ENCODE data around the gene BMP7. TPM values are rescaled to one million over a fixed set of nuclear protein-coding genes. Genes with fewer than 3 reads are reported as not detected.
"Not testable (repeated sequence)": the region's sequence is repeated elsewhere in the genome, so short reads cannot be mapped to it uniquely, and the experiment has no call there.

Gene BMP7
- polyA plus RNA-seq, 1 donor = 3.4 TPM

DNA sequence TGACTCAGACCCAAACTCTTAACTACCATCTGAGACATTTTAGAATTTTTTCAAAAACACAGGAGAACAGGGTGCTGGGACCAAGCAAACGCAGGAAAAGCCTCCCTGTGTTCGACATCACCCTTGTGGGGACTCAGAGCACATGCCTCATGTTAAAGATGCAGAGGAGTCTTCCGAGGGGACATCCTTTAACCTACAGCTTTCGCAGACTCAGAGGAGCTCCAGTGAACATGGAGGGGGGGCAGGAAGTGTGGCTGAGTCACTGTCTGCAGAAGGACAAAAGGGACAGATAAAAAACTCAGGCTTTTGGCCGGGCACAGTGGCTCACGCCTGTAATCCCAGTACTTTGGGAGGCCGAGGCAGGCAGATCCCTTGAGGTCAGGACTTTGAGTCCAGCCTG lies 15.1 kb downstream of the BMP7 start:
- DNase-seq (ENCODE audit: low read depth) = no peak

DNA sequence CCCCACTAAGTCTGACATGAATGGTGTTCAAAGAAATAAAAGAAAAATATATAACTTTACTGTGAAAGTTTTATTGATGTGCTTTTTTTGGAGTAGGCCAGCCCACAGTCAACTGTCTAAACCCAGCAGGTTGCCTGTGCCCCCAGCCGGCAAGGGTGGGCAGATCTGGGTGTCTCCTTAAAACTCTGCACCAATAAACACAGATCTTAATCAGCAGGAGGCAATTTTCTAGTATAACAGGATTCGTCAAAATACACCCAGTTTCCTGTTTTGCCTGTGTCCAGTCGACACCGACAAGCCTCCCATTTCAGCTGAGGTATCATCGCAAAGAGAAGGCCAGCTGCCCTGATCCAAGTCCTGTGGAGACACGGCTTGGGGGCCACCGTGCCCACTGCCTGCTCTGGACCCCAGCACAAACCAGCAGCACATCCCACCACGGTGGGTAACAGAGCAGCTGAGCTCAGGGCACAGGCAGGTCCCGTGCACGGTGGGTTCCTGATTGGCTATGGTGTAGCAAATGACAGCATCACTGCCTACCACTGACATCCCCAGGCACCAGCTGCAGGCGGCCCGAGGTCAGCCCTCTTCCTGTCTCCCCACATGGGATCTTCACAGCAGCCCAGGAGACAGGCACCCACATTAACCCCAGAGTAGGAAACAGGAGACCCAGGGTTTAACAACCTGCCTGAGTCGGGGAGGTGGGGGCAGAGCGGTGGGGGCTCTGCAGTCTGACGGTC lies 15.7 kb downstream of the BMP7 start:
- DNase-seq (ENCODE audit: low read depth) = no peak

DNA sequence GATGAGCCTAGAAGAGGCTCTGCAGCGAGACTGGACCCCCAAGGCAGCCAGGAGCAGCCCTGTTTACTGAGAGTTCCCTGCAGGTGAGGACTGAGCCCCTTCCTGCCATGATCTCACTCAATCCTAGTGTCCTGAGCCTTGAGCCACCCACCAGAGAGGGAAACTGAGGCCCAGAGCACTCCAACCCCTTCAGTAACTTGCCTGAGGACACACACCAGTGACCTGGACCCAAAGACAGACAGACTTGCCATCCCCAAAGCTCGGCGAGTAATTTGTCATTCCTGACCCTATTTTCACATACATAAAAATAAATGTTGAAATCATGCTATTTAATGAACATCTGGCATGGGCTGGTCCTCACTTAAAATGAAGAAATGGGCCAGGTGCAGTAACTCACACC lies 16.7 kb downstream of the BMP7 start:
- no peak for DNase-seq (ENCODE audit: low read depth)

DNA sequence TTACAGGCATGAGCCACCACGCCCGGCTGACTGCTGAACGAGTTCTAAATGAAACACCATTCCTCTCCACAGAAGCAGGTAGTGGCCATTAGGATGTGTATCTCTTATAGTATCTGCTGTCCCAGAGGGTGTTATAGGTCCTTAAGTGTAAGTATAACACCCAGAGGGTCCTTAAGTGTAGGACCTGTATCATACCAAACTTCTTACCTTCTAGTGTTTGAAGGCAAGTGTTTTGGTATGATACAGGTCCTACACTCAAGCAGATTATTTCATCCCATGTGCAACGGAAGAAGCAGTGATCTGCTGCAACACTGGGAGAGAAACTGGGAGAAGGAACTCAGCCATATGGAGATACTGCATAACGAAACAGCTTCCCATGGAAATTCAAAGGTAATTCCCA lies 17.4 kb downstream of the BMP7 start:
- DNase-seq (ENCODE audit: low read depth) = no peak

DNA sequence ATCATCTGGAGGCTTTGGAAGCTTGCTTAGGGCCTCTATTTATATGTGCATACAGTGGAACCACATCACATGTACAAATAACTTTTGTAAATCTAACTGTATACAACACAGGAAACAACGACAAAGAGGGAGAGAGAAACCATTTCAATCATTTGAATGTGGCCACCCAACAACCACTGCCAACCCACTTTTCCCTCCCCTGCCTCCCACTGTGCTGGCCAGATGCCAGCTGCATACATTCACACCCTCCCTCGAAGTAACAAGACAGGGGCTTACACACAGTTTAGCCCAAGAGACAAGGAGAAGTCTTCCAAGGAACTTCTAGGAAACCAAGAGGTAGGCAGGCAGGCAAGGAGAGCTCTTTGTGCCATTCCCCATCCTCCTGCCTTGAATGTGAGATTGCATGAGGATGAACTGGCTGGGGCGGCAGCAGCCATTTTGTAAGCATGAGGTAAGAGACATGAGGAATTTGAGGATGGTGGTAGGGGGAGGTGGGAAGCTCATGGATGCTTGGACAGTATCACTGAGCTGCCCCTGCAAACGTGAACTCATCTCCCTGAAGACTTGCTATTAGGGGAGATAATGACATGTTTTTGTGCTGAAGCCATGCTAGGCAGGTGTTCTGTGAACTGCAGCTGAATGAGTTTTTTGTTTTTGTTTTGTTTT lies 18.2 kb downstream of the BMP7 start:
- DNase-seq (ENCODE audit: low read depth) = no peak

DNA sequence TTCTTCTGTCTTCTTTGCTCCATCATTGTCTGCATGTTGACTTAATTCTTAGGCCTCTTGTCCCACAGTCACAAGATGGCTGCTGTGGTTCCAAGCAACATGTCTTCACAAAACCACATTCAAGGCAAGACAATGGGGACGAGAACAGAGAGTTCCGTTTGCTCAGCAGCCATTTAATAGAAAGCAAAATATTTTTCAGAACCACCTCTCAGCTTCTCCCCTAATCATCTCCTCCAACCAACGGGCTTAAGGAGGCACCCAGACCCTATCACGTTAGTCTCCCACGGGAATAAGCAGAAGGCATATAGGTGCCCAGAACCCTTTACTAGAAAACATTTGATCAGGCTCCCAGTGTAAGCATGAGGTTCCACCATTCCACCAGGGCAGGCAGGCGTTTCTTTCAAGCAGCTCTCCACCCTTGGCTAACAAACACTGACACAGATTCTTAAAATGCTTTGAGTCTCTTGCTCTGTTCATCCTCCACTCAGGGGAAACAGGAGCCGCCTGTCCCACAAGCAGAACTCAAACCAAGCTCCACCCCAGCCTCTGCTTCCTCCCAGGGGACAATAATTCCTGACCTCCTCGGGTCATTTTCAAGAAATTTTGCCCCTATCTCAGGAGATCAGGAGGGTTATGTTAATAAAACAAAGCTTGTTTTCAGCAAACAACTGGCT lies 19.0 kb downstream of the BMP7 start:
- no peak for DNase-seq (ENCODE audit: low read depth)

DNA sequence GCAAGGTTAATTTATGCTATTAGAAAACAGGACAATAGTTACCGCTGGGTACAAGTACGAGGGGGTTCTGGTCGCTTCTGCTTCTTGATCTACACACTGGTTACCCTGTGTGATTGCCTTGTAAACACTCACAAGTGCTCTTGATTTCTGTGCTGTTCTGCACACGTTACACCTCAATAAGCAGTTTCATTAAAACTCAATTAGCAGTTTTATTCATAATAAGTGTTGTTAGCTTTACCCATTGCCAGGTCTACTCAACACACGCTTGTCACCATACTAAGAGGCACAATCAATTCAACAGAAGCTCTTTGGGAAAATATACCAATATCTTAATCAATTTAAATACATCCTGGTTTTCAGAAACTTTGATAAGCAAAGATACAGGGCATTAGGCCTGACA lies 20.4 kb downstream of the BMP7 start:
- DNase-seq (ENCODE audit: low read depth) = no peak

DNA sequence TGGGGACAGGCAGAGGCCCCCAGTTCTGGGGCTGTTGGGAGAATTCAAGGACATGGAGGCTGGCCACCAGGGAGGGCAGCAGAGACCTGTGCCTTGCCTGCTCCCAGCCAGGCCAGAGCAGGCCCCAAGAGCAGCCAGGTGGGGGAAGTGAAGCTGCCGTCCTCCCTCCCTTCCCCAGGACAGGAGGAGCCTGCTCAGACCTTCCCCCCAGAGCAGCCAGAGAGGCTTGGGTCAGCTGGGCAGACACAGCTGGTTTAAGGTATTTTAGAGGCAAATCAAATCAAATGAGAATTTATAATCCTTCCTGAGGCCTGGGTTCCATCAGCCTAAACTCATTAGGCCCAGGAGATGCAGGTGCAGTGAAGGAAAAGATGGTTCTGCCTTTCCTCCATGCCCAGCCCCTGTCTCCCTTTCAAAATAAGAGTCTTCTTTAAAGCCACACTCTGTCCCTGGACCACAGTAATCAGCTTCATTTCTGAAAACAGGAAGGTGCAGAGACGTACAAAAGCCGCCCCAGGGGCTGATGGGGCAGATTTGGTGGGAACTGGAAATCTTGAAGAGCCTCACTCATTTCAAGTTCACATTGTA lies 21.7 kb downstream of the BMP7 start:
- no peak for DNase-seq (ENCODE audit: low read depth)

DNA sequence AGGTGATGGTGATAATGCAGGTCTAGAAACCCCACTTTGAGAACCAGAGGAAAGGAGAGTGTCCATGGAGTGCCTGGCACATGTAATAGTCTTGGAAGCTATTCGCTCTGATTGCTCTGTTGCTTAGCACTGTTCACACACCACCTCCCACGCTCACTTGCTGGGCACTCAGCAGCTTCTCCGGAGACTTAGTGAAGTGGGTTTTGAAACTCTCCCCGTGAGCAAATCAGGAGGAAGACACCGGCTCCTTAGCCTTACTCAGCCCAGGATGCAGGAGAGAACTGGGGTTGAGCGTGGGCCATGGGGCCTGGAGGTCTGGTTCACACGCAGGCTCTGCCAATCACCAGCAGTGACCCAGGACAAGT lies 22.2 kb downstream of the BMP7 start:
- DNase-seq (ENCODE audit: low read depth) = no peak

DNA sequence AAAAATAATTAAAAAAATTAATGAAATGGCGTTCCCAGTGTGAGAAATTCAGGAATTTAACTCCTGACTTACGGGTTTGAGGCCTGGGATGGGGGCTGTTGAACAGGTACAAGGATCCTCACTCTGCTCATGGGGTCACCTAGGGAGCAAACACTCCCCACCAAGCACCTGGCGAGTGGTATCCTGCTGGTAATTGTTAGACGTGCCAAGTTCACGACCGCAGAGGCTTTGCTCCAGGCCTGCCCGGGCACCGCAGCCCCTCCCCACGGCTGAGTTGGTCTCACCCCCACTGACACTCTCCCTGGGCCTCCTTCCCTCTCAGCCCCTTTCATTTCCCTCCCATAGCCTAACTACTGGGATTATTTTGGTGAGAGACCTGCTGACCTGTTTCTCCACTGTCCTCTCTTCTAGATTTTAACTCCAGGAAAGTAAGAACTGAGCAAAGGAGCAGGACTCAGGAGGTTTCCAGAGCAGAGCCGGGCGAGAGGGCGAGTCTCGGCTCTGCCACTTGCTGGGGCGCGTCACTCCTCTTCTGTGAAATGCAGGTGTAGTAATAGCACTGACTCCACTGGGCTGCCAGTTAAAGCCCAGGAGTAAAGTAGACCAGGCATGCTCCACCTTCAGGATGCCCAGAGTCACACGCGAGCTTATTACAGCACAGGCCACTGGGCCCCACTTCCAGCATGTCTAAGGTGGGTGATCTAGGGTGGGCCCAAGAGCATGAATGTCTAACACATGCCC lies 22.8 kb downstream of the BMP7 start:
- DNase-seq (ENCODE audit: low read depth) = no peak

DNA sequence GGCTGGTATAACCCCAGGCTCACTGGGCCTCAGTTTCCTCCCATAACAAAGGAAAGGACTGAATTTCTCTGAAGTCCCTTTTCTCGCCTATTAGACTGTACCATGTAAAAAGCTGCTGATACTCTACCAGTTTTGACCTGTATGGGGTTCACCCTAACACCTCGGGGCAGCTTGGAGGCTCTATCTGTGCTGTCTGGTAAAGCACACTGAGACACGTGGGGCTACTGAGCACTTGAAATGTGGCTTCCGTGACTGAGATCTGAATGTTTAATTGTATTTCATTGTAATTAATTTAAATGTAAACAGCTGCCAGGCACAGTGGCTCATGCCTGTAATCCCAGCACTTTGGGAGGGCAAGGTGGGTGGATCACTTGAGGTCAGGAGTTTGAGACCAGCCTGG lies 24.0 kb downstream of the BMP7 start:
- DNase-seq (ENCODE audit: low read depth) = no peak

DNA sequence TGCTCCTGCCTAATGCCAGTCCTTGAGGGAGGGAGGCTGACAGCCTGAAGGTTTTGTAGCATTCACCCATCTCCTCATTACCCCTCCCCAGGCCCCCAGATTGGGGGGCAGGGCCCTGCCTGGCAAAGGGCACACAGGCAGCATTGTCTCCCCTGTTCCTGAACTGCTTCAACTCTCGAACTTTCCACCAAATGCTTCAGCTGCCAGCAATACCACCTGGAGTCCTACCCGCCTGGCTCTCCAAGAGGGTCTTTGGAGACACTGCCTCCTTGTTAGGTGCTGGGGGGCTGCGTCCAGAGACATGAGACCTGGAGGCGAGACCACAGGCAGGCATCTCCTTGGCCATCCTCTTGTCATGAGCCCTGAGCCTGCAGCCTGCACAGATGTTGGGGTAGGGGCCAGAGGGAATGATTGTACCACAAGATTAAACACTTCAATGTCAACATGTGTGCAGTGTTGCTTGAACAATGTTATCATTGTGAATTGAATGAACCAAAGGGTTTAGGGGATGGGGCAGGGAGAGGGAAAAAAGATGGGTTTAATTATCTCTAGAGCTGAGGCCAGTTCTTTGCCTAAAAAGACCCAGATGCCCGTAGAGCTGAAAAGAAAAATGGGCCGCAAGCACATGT lies 25.0 kb downstream of the BMP7 start:
- DNase-seq (ENCODE audit: low read depth) = no peak

DNA sequence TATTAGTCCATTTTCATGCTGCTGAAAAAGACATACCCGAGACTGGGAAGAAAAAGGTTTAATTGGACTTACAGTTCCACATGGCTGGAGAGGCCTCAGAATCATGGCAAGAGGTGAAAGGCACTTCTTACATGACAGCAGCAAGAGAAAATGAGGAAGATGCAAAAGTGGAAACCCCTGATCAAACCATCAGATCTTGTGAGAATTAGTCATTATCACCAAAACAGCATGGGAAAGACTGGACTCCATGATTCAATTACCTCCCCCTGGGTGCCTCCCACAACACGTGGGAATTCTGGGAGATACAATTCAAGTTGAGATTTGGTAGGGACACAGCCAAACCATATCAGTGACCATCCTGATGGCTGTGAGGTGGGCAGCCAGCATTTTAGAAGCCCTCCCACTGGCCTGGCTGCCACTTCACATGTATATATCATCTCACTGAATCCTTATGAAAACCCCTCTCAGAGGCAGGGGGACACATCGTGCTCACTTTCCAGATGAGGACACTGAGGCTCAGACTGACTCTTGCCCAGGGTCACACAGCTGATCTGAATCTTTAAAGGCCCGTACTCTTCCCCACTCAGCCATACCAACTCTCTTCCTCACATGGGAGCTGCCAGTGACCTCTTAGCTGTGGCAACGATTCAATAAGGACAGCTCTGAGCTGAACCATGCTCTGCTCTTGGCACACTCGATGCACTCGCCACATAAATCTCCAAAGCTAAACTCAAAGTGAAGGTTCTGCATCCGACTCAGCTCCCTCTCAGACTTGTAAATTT lies 25.7 kb downstream of the BMP7 start:
- no peak for DNase-seq (ENCODE audit: low read depth)

DNA sequence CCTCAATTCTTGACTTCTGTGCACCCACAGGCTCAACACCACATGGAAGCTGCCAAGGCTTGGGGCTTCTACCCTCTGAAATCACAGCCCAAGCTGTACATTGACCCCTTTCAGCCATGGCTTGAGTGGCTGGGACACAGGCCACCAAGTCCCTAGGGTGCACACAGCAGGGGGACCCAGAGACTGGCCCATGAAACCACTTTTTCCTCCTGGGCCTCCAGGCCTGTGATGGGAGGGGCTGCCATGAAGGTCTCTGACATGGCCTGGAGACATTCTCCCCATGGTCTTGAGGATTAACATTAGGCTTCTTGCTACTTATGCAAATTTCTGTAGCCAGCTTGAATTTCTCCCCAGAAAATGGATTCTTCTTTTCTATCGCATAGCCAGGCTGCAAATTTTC lies 26.7 kb downstream of the BMP7 start:
- DNase-seq (ENCODE audit: low read depth) = not testable (repeated sequence)

DNA sequence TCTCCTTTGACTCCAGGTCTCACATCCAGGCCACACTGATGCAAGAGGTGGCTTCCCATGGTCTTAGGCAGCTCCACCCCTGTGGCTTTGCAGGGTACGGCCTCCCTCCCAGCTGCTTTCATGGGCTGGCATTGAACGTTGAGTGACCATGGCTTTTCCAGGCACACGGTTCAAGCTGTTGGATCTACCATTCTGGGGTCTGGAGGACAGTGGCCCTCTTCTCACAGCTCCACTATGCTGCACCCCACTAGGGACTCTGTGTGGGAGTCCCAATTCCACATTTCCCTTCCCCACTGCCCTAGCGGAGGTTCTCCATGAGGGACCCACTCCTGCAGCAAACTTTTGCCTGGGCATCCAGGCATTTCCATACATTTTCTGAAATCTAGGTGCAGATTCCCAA lies 27.1 kb downstream of the BMP7 start:
- not testable (repeated sequence) for DNase-seq (ENCODE audit: low read depth)

DNA sequence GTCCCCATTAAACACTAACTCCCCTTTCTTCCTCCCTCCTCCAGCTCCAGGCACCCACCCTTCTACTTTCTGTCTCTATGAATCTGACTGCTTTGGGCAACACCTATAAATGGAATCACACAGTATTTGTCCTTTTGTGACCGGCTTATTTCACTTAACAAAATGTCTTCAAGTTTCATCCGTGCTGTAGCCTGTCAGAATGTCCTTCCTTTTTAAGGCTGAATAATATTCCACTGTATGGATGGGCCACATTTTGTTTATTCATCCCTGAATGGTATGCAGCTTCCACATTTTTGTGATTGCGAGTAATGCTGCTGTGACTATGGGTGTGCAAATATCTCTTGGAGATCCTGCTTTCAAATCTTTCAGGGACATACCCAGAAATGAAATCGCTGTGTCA lies 28.4 kb downstream of the BMP7 start:
- no peak for DNase-seq (ENCODE audit: low read depth)

DNA sequence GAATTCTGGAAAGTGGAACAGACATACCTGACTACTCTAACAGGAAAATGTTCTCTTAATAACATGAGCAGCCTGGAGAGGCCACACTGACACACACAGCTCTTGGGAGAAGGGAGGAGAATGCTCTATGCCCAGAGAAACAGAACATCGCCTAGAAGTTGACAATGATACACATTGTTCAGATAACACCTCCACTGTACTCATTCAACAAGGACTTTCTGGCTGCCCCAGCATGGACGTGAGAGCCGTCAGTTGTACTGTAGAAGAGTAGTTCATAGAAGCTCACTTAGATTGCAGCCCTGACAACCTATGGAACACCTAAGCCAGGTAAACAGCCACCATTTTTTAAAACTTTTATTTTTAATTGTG lies 28.9 kb downstream of the BMP7 start:
- DNase-seq (ENCODE audit: low read depth) = no peak

DNA sequence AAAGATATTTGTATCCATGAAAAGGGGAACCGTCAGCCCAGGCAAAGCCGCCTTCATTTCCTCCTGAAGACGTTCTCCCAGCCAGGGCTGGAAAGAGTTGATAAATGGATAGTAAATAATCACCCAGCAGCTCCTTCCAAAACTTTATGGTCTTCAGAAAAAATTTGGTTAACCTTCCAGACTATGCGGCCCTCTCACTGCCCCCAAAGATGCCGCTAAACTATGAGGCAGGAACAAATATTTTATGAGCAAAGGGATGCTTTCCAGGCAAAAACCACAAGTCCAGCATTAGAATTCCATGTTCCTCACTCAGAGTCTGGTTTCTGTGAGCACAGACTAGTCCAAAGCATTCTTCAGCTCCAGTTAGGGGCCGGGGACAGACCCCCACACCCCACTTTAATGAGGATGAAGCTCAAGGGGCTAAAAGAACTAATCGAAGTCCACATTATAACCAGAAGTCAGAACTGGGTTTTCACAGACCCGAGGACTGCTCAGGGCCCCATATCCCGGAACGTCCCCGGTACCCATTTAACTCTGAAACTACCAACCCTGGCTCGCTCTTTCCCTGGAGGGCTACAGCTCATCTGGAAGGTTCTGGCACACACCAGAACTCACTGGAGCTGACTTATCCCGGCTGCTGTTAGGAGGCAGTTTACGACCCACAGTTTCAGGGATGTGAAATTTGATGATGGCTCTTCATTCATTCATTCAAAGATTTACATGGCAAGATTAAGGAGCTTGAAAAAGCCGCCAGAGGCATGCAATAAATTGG lies 29.4 kb downstream of the BMP7 start:
- no peak for DNase-seq (ENCODE audit: low read depth)

DNA sequence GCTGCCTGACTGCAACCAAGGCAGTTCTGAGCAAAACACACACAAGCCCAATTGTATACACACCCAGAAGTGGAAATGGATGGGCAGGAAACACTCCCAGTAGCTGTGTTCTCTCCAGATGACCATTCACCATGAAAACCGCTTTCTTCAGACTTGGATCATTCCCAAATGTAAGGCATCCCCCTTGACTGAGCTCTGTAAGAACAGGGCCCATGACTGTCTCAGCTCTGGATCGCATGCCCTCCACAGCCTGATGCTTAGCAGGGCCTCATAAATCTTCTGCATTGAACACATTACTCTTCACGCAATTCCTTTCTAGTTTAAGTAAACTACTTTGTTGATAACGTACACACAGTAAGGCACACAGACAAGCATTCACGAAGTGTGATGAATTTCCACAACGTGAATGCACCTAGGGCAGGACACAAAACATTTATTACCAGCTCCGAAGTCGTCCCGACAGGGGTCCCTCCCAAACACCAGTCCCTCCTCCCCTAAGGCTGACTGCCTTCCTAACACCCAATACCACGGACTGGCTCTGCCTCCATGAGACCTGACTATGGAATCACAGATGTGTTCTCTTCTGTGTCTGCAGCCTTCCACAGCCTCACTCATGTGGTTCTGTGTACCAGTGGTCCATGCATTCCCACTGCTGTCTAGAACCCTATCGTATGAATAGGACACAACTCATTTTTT lies 31.7 kb downstream of the BMP7 start:
- DNase-seq (ENCODE audit: low read depth) = no peak

Data from forelimb muscle (tissue), 1 donor.